Fibroblast of villous mesenchyme (primary cell): ENCODE measurements around the gene RPS6KA3. TPM values are rescaled to one million over a fixed set of nuclear protein-coding genes. Genes with fewer than 3 reads are reported as not detected.

ENCODE experiments used
- DNase-seq: peaks from one replicate; pipeline ENCODE4 v3.0.0-alpha.2; 2010; ENCODE audit warnings: low read depth
- H3K4me3 ChIP-seq: 2 replicates; pipeline ENCODE4 v1.5.1; 2011; ENCODE audit warnings: low read depth, mild to moderate bottlenecking, low read length
- CTCF ChIP-seq: IDR thresholded peaks from 2 replicates; pipeline ENCODE4 v1.5.1; 2012; ENCODE audit warnings: low read depth, mild to moderate bottlenecking, low read length; ENCODE audit not compliant: insufficient read depth
- total RNA-seq: library from RNA; depleted of rRNA; stranded (reverse); fragments of >200 nt; gene quantifications from 2 replicates; pipeline ENCODE4 v1.2.3, GENCODE V29; 2012

Gene RPS6KA3
- total RNA-seq, 1 donor = 53.5 TPM

- DNase-seq = peak; percentile 18
- TF ChIP-seq CTCF = no peak
Observed at GRCh38 chrX:20197641-20198210, 69.0 kb downstream of the RPS6KA3 start.

GRCh38 chrX:20189171-20189570 lies 77.5 kb downstream of the RPS6KA3 start:
- H3K4me3 ChIP-seq = no peak overlapping the region
- no peak for TF ChIP-seq CTCF
- DNase-seq = no peak

More at GRCh38 chrX:20197641-20198210, 69.0 kb downstream of the RPS6KA3 start:
- no peak overlapping the region for H3K4me3 ChIP-seq

DNA sequence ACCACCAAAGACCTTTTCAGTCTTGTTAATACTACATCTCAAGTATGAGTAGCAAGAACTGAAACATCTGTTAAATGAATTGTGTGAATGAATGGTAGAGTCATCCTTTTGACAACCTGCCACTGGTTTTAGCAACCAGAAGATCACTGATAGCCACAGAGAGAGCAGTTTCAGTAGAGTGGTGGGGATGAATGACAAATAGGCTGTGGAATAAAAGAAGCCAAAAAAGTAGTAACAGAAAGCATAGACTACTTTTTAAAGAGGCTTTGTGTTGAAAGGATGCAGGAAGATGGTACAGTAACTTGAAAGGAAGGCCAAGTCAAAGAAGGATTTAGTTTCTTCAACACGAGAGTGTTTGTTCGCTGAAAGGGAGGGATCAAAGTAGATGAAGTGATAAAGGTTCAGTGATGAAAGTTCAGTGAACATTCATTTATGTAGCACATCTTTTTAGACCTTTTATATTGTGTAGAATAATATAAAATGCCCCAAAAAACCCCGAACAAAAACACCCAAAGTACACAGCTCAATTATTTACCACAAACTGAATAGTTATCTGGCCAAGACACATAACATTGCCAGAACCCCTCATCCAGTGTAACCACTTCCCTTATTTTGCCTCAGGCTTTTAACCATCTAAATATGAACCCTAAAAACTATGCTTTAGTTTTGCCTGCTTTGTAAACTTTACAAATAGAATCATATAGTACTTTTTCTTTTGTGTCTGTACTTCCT lies 84.9 kb downstream of the RPS6KA3 start:
- DNase-seq = no peak

DNA sequence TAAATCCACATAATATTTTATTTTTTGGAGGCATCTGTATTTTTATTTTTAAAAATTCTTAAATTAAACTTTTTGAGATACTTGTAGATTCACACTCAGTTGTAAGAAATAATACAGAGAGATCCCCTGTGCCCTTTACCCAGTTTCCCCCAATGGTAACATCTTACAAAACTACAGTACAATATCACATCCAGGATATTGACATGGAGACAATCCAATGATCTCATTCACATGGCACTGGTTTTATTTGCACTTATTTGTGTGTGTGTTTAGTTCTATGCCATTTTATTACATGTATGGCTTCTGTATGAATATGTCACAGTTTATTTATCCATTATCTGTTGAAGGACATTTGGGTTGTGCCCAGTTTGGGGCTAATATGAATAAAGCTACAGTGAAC lies 89.6 kb downstream of the RPS6KA3 start:
- H3K4me3 ChIP-seq = no peak overlapping the region
- no peak for DNase-seq
- no peak for TF ChIP-seq CTCF

More for the DNA sequence above, 84.9 kb downstream of the RPS6KA3 start:
- H3K4me3 ChIP-seq = no peak overlapping the region
- TF ChIP-seq CTCF = no peak

- no peak for TF ChIP-seq CTCF
- no peak for DNase-seq
Observed at GRCh38 chrX:20173856-20174255, 92.9 kb downstream of the RPS6KA3 start.

GRCh38 chrX:20173313-20173712 lies 93.4 kb downstream of the RPS6KA3 start:
- no peak overlapping the region for H3K4me3 ChIP-seq
- DNase-seq = no peak
- TF ChIP-seq CTCF = no peak

More at GRCh38 chrX:20173856-20174255, 92.9 kb downstream of the RPS6KA3 start:
- no peak overlapping the region for H3K4me3 ChIP-seq
